Measurements from ENCODE around the gene SF3A2. TPM values are rescaled to one million over a fixed set of nuclear protein-coding genes. Genes with fewer than 3 reads are reported as not detected.

Gene SF3A2
- total RNA-seq, 1 donor from 2014 or later: 65.8 TPM

DNA sequence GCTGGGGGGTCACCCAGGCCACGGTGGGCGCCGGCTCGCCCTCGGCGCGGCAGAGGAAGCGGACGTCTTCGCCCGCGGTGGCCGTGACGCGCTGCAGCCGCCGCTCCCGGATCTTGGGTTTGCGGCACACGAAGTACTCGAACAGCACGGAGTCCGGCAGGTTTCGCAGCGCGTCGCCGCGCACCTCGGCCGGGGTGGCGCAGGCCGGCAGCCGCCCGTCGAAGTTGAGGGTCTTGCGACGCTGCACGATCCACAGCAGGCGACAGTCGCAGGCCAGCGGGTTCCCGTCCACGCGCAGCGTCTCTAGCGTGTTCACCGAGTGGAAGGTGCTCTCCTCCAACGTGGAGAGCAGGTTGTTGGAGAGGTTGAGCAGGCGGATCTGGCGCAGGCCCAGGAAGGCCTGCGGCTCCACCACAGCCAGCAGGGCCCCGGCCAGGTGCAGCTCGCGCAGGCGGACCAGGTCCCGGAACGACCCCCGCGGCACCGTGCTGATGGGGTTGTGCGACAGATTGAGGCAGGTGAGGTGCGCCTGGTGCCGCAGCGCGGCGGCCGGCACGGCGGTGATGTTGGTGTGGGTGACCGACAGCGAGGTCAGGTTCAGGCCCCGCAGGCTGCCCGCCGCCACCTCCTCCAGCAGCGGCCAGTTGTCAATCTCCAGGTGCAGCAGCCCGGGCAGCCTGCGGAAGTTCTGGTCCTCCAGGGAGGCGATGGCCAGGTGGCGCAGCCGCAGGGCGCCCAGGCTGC is 54.0 kb downstream of the SF3A2 start:
- DNase-seq (ENCODE audit: low spot score): no peak

DNA sequence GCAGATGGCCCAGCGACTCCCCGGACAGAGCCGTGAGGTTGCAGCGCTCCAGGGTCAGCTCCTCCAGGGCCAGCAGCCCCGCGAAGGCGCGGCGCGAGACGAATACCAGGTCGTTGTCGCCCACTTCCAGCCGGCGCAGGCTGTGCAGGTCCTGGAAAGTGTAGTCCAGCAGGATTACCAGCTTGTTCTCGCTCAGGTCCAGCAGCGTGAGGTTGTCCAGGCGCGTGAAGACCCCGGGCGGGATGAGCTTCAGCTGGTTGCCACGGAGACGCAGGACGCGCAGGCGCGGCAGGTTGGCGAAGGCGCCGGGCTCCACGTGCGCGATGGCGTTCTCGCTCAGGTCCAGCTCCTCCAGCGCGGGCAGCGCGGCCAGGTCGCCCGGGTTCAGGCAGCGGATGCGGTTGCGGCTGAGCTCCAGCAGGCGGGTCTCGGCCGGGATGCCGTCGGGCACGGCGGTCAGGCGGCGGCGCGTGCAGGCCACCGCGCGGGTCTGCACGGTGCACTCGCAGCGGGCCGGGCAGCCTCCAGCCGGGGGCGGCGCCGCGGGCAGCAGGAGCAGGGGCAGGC is 54.6 kb downstream of the SF3A2 start:
- no peak for DNase-seq (ENCODE audit: low spot score)

DNA sequence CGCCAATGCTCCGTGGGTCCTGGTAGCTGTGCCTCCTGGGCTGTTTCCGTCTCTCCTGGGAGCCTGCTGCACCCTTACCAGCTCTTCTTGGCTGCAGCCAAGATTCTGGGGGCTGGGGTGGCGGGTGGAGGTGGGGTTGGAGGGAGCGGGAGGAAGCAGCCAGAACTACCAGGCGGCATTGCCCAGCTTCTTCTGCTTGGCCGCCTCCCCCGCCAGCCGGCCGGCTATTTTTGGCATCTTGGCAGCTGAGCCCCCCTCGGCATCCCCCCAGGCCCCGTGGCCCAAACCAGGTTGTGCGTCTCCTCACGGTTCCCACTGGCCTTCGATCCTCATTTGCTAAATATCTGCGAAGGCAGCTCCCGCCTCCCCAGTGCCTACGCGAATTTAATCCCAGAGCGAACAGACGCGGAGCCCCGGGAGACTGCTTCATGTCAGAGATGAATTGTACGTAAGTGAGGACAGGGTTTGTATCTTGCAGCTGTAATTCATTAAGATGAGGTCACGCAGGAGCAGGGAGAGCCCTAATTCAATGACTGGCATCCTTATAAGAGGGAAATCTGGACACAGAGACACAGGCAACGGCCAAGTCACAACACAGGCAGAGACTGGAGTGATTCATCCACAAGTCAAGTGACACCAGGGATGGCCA is 58.2 kb downstream of the SF3A2 start:
- DNase-seq (ENCODE audit: low spot score): no peak

DNA sequence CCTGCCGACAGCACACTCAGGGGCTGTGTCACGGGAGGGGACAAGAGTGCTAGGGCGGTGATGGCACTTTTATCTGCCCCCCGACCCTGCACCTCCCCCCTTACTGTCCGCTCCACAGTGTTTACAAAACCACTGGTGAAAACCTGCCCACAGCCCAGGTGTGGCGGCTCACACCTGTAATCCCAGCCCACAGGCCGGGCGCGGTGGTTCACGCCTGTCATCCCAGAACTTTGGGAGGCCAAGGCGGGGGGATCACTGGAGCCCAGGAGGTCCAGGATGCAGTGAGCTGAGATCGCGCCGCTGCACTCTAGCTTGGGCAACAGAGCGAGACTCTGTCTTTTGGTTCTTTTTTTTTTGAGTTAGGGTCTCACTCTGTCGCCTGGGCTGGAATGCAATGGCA is 59.5 kb downstream of the SF3A2 start:
- DNase-seq (ENCODE audit: low spot score): no peak

Other genes starting within 250 kb of the SF3A2 start
- 102 TPM for gene BTBD2, start 221.1 kb upstream of the SF3A2 start, total RNA-seq
- gene MKNK2, start 185.6 kb upstream of the SF3A2 start, total RNA-seq: 151 TPM
- 51.0 TPM for gene MOB3A, start 140.5 kb upstream of the SF3A2 start, total RNA-seq
- gene IZUMO4, start 139.9 kb upstream of the SF3A2 start, total RNA-seq: 5.9 TPM
- gene AP3D1, start 85.3 kb upstream of the SF3A2 start, total RNA-seq: 148 TPM
- gene DOT1L, start 72.9 kb upstream of the SF3A2 start, total RNA-seq: 41.9 TPM
- gene PLEKHJ1, start 495 bp upstream of the SF3A2 start, total RNA-seq: 52.0 TPM
- 1.3 TPM for gene AMH, start 12.5 kb downstream of the SF3A2 start, total RNA-seq
- gene JSRP1, start 19.6 kb downstream of the SF3A2 start, total RNA-seq: 0.49 TPM
- 0.99 TPM for gene PEAK3, start 45.4 kb downstream of the SF3A2 start, total RNA-seq
- not detected for gene LINGO3, start 71.3 kb downstream of the SF3A2 start, total RNA-seq
- 85.0 TPM for gene LSM7, start 91.8 kb downstream of the SF3A2 start, total RNA-seq
- gene SPPL2B, start 91.9 kb downstream of the SF3A2 start, total RNA-seq: 70.3 TPM
- not detected for gene TMPRSS9, start 123.4 kb downstream of the SF3A2 start, total RNA-seq
- gene TIMM13, start 190.8 kb downstream of the SF3A2 start, total RNA-seq: 87.0 TPM
- gene LMNB2, start 220.1 kb downstream of the SF3A2 start, total RNA-seq: 27.5 TPM
- gene GADD45B, start 239.3 kb downstream of the SF3A2 start, total RNA-seq: 55.3 TPM